MG63 (cell line): ENCODE results near the gene KSR2. TPM values are rescaled to one million over a fixed set of nuclear protein-coding genes. Genes with fewer than 3 reads are reported as not detected.
A peak's percentile ranks its signal among the peaks of the same experiment; 100 is the strongest.

ENCODE experiments used
- DNase-seq: peaks from one replicate; pipeline ENCODE4 v3.0.0-alpha.2; 2020
- H3K27me3 ChIP-seq: fragments of 250-450 bp; sonication (Bioruptor Pico); 2 replicates; pipeline ENCODE4 v1.5.1; 2020; ENCODE audit warnings: mild to moderate bottlenecking, moderate library complexity
- H3K36me3 ChIP-seq: fragments of 250-450 bp; sonication (Bioruptor Pico); 2 replicates; pipeline ENCODE4 v1.5.1; 2020; ENCODE audit warnings: mild to moderate bottlenecking, moderate library complexity
- H3K4me3 ChIP-seq: fragments of 250-450 bp; sonication (Bioruptor Pico); 2 replicates; pipeline ENCODE4 v1.5.1; 2020; ENCODE audit warnings: mild to moderate bottlenecking, moderate library complexity
- H3K9me3 ChIP-seq: fragments of 250-450 bp; sonication (Bioruptor Pico); 2 replicates; pipeline ENCODE4 v1.5.1; 2020; ENCODE audit warnings: mild to moderate bottlenecking, moderate library complexity
- total RNA-seq: library from RNA; depleted of rRNA; stranded (reverse); fragments of >200 nt; shearing (Covaris generic); gene quantifications from 2 replicates; pipeline ENCODE4 v1.2.3, GENCODE V29; 2014; ENCODE audit warnings: low replicate concordance

The KSR2 gene
- total RNA-seq, 1 experiment from 2014 or later = not detected

DNA sequence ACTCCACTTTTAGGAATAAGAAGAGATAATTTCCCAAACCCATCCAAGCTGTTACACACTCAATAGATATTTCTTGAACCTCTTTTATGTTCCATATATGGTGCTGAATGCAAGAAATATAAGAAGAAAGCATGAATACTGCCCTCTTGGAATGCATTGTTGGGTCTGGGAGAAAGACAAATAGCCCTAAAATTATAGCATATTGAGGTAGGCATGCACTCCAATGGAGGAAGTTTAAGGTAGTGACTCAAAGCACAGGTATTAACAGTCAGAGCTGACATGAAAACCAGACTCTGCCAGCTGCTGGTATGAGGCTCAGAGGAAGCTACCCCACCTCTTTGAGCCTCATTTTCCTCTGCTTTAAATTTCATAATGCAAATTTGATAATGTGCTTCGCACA, 346.0 kb downstream of the KSR2 start:
- Histone ChIP-seq H3K4me3 (no peak overlapping the region), H3K27me3 (no peaks in the 10 kb centered on the region), H3K9me3 (no peaks in the 10 kb centered on the region), H3K36me3 (no peaks in the 10 kb centered on the region)
- no peak for DNase-seq

DNA sequence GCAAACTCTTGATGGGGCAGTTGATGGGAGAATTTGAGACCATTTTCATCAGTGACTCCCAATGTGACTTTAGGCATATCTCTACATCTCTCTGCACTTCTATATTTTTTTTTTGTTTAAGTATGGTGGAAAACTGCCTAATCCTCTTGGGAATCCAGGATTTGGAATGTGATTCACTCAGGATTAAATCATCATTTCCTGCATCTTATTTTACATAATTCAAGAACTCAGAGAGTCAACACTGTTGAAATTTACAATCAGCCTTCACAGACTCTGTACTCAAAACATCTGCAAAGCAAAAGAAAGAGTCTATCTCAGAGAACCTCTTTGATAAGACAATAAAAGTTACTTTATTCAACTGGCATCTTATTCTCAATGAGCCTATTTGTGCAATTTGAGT, 346.7 kb downstream of the KSR2 start:
- no peak for DNase-seq
- 0 out of 2 replicates have a peak, but pooled peaks cover 3% of the 10 kb centered on the region for H3K9me3 ChIP-seq
- no peaks in the 10 kb centered on the region for H3K27me3 ChIP-seq
- no peak overlapping the region for H3K4me3 ChIP-seq
- H3K36me3 ChIP-seq = no peaks in the 10 kb centered on the region

DNA sequence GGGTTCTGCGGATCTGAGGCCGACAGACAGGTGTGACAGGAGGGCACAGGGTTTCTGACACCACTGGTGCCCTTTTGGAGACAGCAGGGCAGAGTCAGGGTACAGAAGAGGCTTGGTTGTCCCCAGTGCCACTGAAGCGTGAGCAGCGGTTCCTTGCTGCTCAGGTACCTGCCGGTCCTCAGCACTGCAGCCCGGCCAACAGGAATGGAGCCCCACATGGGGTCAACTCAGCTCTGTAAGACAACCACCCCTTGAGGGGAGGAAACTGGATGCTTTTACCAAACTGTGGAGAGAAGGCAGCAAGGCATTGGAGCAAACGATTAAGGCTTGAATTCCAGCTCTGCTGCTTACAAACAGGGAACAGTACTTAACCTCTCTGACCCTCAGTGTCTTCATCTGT, 361.0 kb downstream of the KSR2 start:
- Histone ChIP-seq H3K9me3 (no peaks in the 10 kb centered on the region), H3K27me3 (no peaks in the 10 kb centered on the region), H3K4me3 (no peak overlapping the region), H3K36me3 (no peaks in the 10 kb centered on the region)
- DNase-seq = no peak

DNA sequence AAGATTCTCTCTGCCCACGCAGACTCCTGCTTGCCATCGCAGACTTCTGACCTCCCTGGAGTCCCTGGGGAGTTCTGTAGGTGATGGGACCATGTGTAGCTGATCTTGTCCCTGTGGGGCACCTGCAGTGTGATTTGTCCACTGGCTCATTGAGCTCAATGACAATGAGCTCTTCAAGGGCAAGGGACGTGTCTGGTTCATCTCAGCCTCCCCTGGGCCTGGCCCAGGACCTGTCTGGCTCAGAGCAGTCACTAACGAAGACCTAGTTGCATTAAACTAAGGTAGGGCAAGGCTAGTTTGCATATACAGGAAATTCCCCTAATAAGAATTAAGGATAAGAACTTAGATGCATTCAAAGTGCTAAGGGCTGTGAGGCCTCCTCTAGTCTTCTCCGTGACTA, 361.8 kb downstream of the KSR2 start:
- Histone ChIP-seq H3K36me3 (no peaks in the 10 kb centered on the region), H3K4me3 (no peak overlapping the region), H3K9me3 (no peaks in the 10 kb centered on the region), H3K27me3 (no peaks in the 10 kb centered on the region)
- no peak for DNase-seq

DNA sequence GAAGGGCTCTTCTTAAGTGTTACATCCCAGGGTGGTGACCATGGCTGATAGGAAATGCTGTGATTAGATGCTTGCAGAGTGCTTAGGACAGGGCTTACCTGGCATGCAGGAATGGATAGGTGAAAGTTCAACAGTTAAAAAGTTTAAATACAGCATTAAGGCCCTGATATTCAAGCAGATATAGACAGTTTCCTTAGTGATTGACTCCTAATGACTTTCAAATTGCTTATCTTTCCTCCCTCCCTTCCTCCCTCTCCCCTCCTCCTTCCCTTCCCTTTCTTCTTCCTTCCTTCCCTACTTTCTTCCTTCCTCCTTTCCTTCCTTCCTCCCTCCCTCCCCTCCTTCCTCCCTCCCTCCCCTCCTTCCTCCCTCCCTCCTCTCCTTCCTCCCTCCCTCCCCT, 362.8 kb downstream of the KSR2 start:
- no peaks in the 10 kb centered on the region for H3K36me3 ChIP-seq
- no peaks in the 10 kb centered on the region for H3K27me3 ChIP-seq
- H3K4me3 ChIP-seq = no peak overlapping the region
- no peaks in the 10 kb centered on the region for H3K9me3 ChIP-seq
- no peak for DNase-seq

DNA sequence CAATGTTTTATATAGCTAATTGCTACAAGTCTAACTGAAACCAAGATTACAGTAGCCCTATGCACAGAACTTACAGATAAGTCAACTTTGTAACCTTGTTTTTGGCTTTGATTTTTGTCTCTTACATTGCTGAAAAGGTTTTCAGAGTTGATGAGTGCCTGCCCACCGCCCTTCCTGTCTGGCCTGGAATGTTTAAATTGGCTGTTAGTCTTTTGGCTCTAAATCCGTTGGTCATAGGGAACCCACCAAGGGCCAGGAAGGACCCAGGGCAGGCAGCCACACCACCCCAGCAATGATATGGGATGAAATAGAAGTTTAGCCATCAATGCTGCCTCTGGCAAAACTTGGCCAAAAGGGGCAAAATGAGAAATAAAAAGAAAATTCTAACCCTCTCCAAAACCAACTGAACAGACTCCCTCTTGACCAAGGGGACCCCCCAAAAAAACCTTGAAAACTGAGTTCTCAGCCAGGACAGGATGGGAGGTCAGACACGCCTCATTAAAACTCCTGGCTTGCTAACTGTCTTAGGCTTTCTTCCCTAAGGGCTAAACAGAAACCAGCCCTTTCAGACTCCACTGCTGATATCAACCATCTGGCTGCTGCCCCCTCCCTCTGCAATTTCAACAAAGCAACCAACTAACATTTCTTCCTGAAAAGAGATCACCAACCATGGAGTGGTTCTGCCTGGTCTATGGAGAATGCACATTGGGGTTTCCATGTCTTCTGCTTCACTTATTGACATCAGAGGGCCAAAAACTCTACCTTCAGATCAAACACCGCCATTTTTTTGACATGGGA, 365.3 kb downstream of the KSR2 start:
- Histone ChIP-seq H3K36me3 (no peaks in the 10 kb centered on the region), H3K4me3 (no peak overlapping the region), H3K9me3 (no peaks in the 10 kb centered on the region), H3K27me3 (no peaks in the 10 kb centered on the region)
- DNase-seq = no peak

DNA sequence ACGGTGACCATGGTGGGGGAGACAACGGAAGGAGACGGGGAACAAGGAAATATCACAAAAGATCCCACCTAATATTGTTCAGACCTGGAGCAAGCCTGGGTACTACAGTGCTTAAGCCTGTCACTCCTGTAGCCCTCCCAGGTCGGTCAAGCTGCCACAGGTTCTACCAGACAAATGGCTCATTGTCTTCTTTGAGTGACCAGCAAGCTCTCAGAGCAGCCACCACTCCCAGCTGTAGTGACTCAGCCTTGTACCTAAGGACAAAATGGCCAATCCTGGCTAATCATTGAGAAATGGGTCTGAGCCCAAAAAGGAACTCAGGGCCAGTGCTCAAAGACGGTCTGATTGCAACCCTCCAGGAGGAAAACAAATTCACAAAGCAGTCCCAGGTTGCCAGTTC, 368.9 kb downstream of the KSR2 start:
- DNase-seq = no peak
- Histone ChIP-seq H3K9me3 (no peaks in the 10 kb centered on the region), H3K27me3 (no peaks in the 10 kb centered on the region)

DNA sequence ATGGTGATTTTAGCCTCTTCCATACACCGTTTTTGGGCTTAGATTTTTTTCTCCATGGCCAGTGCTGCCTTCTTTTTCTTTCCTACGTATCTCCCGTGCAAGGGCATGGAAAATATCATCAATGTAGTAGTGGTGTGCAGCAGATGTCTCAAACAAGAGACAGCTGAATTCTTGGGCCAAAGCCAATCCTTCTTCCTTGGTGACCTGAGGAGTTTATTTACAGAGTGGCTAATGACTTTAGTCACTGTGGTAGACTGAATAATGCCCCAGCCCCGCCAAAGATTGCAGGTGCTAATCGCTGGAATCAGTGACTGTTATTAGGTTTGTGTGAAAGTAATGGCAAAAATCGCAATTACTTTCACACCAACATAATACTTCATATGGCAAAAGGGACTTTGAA, 371.8 kb downstream of the KSR2 start:
- H3K9me3 ChIP-seq = no peaks in the 10 kb centered on the region
- H3K27me3 ChIP-seq = no peaks in the 10 kb centered on the region
- H3K4me3 ChIP-seq = no peak overlapping the region
- no peaks in the 10 kb centered on the region for H3K36me3 ChIP-seq
- DNase-seq = no peak

More for the DNA sequence above, 368.9 kb downstream of the KSR2 start:
- Histone ChIP-seq H3K36me3 (no peaks in the 10 kb centered on the region), H3K4me3 (no peak overlapping the region)

DNA sequence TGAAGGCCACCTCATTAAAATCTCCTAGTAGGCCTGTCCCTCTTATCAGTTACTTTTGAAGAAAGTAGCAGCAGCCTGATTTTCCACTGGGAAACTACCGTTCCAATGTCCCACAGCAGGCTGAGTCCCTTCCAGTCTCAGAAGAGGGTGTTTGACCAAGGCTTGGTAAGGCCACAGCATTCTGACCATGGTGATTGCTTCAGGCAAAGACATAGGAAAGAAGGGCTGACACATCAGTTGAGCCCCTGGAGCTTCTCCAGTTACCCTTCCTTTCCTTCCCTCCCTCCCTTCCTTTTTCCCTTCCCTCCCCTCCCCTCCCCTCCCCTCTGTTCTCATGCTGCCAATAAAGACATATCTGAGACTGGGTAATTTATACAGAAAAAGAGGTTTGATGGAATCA, 373.0 kb downstream of the KSR2 start:
- no peak for DNase-seq
- Histone ChIP-seq H3K27me3 (no peaks in the 10 kb centered on the region), H3K9me3 (no peaks in the 10 kb centered on the region), H3K4me3 (no peak overlapping the region), H3K36me3 (no peaks in the 10 kb centered on the region)

DNA sequence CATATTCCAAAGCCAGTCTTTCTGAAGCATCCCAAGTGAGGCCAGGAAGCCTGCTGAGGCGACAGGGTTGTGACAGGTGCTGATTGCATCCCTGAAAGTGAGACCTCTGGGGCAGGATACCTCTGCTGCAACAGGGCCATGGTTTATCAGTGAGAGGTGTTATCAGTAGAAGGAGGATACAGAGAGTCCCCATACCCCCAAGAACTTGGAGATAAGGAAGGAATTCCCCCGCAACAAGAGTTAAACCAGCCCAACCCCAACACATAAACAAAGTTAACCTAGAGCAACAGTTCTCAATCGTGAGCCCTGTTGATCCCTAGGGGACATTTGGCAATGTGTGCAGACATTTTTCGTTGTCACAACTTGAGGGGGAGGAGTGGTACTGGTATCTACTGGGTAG, 374.3 kb downstream of the KSR2 start:
- Histone ChIP-seq H3K9me3 (no peaks in the 10 kb centered on the region), H3K4me3 (no peak overlapping the region), H3K27me3 (no peaks in the 10 kb centered on the region), H3K36me3 (no peaks in the 10 kb centered on the region)
- DNase-seq = no peak

DNA sequence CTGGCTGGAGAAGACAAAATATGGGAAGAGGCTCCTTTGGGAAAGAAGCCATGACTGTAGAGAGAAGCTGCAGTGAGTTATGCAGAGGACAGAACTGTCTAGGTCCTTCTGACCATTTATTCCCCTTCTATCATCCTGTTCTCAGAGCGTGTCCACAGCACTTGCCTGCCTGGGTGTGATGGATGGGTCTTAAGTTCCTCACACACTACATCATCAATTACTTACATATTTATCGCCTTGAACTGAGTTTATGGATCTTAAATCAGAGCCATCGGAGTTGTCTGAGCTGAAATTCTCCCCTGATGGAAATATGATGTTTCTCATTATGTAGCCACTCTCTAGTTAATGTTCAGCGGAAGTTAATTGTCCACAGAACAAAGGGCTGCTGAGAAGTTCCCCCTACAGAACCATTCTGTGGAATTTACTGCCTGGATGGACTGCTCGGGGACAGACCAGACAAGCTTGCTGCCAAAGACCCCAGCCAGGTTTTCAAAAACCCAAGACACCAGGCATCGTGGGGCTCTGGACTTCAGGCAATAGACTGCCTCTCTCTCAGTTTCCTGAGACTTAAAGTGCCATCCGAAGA, 374.9 kb downstream of the KSR2 start:
- Histone ChIP-seq H3K27me3 (no peaks in the 10 kb centered on the region), H3K9me3 (no peaks in the 10 kb centered on the region), H3K4me3 (no peak overlapping the region), H3K36me3 (no peaks in the 10 kb centered on the region)
- DNase-seq = no peak

DNA sequence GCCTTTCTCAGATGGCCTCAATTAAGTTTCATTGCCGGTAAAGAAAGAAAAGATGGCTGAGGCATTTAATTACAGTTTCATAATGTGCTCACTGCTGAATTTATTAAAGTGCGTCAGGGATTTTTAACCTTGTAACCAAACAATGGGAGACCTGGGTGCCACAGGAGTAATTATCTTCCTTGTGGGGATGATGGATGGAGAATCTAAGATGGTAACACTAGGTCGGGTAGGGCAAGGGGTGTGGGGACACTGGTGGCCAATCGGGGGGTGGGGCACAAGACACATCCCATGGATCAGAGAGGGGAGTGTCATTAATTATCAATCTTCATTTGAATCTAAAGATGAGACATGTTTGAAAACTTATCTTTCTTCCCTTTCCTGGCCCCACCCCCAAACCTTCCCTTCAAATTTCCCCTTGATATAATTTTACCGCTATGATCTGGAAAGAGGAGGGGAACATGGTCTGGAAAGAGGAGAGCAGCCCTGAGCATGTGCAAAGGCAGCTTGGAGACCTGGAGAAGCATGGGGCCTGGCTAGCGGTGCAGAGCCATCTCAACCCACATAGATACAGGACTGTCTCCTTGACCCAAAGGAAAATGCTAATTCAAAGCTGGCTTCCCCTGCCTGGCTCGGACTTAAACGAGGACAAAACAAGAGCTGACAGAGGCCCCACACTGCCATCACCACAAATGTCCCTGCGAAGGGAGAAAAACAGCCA, 376.0 kb downstream of the KSR2 start:
- Histone ChIP-seq H3K4me3 (no peak overlapping the region), H3K36me3 (no peaks in the 10 kb centered on the region), H3K27me3 (no peaks in the 10 kb centered on the region), H3K9me3 (no peaks in the 10 kb centered on the region)
- DNase-seq = no peak

DNA sequence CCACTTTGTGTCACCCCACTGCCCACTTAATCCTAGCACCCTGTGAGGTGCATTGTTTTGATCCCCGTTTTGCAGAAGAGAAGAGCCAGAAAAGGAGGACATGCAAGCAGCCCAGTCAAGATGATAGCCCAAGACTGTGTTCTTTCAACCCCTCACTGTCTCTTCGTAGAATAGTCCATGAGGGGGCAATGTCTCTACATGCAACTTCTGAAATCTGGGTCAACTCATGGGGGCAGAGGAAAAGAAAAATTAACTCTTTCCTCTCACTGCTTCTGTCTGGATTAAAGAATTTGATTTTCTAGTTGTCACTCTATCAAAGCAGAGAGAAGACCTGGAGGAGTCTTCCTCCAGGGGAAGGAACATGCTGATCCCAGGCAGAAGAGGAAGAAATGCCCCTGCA, 377.8 kb downstream of the KSR2 start:
- H3K36me3 ChIP-seq = no peaks in the 10 kb centered on the region
- no peaks in the 10 kb centered on the region for H3K27me3 ChIP-seq
- DNase-seq = no peak
- H3K4me3 ChIP-seq = no peak overlapping the region
- H3K9me3 ChIP-seq = no peaks in the 10 kb centered on the region

DNA sequence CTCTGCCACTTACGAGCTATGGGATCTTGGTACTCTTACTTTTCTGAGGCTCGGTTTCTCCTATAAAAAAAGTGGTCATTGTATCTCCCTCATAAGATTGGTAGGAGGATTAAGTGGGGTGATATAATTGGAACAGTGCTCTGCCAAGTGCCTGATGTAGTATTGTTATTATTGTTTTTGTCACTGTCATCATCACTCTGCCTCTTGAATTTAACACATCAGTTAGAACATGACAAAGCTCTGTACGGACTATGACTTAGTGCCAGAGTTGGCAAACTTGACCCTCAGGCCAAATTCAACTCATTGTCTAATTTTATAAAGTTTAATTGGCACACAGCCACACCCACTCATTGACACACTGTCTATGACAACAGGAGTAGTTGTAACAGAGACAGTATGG, 378.4 kb downstream of the KSR2 start:
- Histone ChIP-seq H3K27me3 (no peaks in the 10 kb centered on the region), H3K4me3 (no peak overlapping the region), H3K9me3 (no peaks in the 10 kb centered on the region), H3K36me3 (no peaks in the 10 kb centered on the region)
- no peak for DNase-seq

DNA sequence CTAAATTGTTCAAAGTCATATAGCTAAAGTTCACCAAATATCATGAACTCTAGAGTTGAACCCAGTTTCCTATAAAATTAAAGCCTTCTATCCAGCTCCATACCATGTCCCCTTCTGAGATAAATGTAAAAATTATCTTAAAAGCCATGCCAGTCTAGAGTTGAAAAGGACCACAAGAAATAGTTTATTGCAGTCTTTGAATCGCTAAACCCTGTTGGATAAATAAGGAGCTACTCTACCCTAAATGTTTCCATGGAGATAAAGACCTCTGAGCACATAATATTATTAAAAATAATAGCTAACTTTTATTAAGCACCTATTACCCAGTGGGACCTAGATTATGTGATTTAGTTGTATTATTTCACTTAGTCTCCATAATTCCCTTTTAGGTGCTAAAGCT, 379.8 kb downstream of the KSR2 start:
- Histone ChIP-seq H3K9me3 (no peaks in the 10 kb centered on the region), H3K36me3 (no peaks in the 10 kb centered on the region), H3K4me3 (no peak overlapping the region), H3K27me3 (no peaks in the 10 kb centered on the region)
- DNase-seq = no peak

DNA sequence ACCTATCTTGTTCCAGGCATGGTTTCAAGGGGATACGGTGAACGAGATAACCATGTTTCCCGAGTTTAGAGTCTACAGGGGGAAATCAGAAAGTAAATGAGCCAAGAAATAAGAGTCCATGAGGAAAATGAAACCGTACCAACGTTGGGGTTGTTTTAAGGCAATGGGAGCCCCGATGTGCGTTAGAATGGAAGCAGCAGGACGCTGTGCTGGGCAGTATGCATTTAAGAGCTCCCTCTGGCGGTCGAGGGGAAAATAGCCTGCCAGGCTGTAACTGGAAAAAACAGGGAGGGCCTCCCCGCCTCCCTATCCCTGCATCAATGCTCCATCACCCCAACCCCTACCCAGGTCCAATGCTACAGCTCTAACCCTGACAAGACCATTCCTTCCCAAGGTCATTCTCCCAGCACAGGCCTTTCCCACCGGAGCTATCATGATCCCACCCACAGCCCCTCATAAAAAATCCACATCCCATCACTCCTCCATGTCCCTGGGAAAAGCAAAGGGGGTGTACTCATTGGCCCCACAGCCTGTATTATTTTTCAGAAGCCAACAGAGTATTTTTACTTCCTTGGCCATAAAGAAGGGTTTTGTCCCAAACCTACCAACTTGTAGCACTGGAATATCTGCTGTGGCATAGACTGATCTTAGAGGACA, 381.0 kb downstream of the KSR2 start:
- Histone ChIP-seq H3K36me3 (no peaks in the 10 kb centered on the region), H3K27me3 (no peaks in the 10 kb centered on the region), H3K9me3 (no peaks in the 10 kb centered on the region), H3K4me3 (no peak overlapping the region)
- peak; percentile 37 for DNase-seq

DNA sequence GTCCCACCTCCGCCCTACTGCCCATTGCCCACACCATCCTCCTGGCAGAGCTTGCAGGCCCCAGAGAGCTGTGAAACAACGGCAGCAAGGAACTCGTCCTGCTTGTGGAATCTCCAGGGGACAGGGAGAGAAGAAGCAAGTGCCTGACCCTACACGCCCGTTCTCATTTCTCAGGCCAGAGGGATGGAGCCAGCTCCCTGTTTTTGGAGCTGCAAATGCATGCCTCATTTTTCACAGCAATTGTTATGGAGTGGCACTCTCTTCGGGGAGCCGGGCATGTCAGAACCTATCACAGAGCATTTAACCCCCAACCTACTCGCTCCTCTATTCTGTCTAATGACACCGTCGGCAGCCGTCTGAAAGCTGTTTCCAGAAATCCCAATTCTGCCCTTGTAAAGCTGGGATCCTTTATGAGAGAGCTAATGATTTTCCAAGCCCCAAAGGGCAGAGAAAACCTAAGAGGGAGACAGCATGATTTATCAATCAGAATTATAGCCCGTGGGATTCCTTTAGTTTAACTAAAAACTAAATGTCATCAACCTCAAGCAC, 385.0 kb downstream of the KSR2 start:
- Histone ChIP-seq H3K27me3 (no peaks in the 10 kb centered on the region), H3K9me3 (no peaks in the 10 kb centered on the region), H3K4me3 (no peak overlapping the region), H3K36me3 (no peaks in the 10 kb centered on the region)
- DNase-seq = no peak
